Measurements from ENCODE around the gene MRPL37. TPM values are rescaled to one million over a fixed set of nuclear protein-coding genes. Genes with fewer than 3 reads are reported as not detected.

Gene MRPL37
- total RNA-seq, 1 donor from 2014 or later: 55.4 TPM

- DNase-seq (ENCODE audit: low spot score): no peak
These were observed 65.2 kb downstream of the MRPL37 start for GRCh38 chr1:54265126-54265525.

- DNase-seq (ENCODE audit: low spot score): no peak
These were observed 65.7 kb downstream of the MRPL37 start for GRCh38 chr1:54265659-54266058.

- no peak for DNase-seq (ENCODE audit: low spot score)
These were observed 66.2 kb downstream of the MRPL37 start for GRCh38 chr1:54266195-54266594.

- DNase-seq (ENCODE audit: low spot score): no peak
These were observed 66.9 kb downstream of the MRPL37 start for GRCh38 chr1:54266908-54267307.

Other genes with a start within 250 kb of the MRPL37 start
- gene LDLRAD1, start 182.0 kb upstream of the MRPL37 start, total RNA-seq: 1.3 TPM
- 714 TPM for gene TMEM59, start 147.0 kb upstream of the MRPL37 start, total RNA-seq
- 6.0 TPM for gene TCEANC2, start 146.6 kb upstream of the MRPL37 start, total RNA-seq
- gene CDCP2, start 47.2 kb upstream of the MRPL37 start, total RNA-seq: not detected
- 7.8 TPM for gene CYB5RL, start 137 bp upstream of the MRPL37 start, total RNA-seq
- 110 TPM for gene SSBP3, start 206.2 kb downstream of the MRPL37 start, total RNA-seq